GM03348 (cell line): ENCODE data around the gene PAXX.
A peak's percentile ranks its signal among the peaks of the same experiment; 100 is the strongest.

Experiments used
- DNase-seq: peaks from one replicate; pipeline ENCODE4 v3.0.0; 2012; ENCODE audit warnings: low spot score

PAXX gene

DNA sequence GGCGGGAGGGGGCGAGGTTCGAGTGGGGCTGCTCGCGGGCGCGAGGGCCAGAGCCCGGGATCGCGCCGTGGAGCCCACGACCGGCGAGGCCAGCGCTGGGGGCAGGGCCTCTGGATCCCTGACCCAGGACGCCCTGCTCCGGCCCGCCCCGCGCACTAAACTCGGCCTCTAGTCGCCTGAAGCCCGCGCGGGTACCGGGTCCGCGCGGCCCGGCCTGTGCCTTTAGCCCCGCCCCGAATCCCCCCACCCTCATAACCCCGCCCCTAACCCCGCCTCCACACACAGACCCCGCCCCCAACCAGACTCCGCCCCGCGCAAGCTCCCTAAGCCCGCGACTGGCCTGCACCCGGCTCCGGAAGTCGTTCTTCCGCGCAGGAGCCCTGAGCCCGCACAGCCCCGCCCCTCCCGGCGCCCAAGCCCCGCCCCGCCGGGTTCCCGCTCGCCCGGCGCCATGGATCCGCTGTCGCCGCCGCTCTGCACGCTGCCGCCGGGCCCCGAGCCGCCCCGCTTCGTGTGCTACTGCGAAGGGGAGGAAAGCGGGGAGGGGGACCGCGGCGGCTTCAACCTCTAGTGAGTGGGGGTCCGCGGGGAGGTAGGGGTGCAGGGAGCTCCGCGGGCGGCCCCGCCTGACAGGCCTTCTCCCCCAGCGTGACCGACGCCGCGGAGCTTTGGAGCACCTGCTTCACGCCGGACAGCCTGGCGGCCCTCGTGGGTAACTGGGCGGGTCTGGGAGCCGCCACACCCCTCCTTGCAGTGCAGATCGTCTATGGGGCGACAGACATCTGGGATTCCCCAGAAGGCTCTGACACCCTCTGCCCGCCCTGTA lies at the start of gene PAXX:
TSS of gene PAXX (plus strand) at position 430 of the 826 bp plus-strand sequence. CDS start at position 452, 22 bp downstream.
- peak; percentile 99 for DNase-seq

- no peak for DNase-seq
These were observed 49.4 kb upstream of the PAXX start for GRCh38 chr9:136942881-136943230.

GRCh38 chr9:136943291-136944211 lies 48.7 kb upstream of the PAXX start:
- DNase-seq: no peak

GRCh38 chr9:136944212-136944518 lies 48.1 kb upstream of the PAXX start:
- peak; percentile 91 for DNase-seq

GRCh38 chr9:136944519-136945332 lies 47.5 kb upstream of the PAXX start, which contains the start of the genes C8G and FBXW5:
C8G (plus strand) TSS chr9:136945243; CDS start chr9:136945321, 78 bp downstream.
FBXW5 (minus strand) TSS chr9:136944738; CDS start chr9:136944083, 655 bp downstream.
- DNase-seq: peak; percentile 100

GRCh38 chr9:136945333-136946227 lies 46.6 kb upstream of the PAXX start:
- no peak for DNase-seq

DNA sequence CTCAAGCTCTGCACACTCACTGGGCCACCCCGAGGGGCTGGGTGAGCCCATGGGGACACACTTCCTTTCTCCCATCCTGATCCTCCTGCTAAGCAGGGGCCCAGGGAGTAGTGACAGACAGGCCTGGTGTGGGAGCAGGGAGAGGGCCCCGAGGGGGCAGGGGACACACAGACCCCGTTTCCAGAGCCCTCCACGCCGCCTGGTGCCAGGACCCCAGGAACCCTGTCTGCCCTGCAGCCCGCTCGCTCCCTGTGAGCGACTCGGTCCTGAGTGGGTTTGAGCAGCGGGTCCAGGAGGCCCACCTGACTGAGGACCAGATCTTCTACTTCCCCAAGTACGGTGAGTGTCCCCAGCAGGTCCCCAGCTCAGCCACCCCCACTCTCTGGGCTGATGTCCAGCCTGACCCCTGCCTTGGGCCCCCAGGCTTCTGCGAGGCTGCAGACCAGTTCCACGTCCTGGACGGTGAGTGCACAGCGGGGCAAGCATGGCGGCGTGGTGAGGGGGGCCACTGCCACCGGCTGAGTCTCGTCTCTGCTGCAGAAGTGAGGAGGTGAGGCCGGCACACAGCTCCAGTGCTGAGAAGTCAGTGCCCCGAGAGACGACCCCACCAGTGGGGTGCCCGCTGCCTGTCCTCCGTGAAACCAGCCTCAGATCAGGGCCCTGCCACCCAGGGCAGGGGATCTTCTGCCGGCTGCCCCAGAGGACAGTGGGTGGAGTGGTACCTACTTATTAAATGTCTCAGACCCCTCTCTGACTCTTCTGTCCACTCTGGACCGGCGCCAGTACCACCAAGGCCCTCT lies 45.8 kb upstream of the PAXX start:
- no peak for DNase-seq

GRCh38 chr9:136947028-136947891 lies 45.0 kb upstream of the PAXX start:
- no peak for DNase-seq

- peak; percentile 73 for DNase-seq
These were observed 44.2 kb upstream of the PAXX start for GRCh38 chr9:136947955-136948510.

GRCh38 chr9:136949239-136949816 lies 42.9 kb upstream of the PAXX start:
- no peak for DNase-seq

GRCh38 chr9:136949817-136950655 lies 42.2 kb upstream of the PAXX start:
- peak; percentile 100 for DNase-seq

DNA sequence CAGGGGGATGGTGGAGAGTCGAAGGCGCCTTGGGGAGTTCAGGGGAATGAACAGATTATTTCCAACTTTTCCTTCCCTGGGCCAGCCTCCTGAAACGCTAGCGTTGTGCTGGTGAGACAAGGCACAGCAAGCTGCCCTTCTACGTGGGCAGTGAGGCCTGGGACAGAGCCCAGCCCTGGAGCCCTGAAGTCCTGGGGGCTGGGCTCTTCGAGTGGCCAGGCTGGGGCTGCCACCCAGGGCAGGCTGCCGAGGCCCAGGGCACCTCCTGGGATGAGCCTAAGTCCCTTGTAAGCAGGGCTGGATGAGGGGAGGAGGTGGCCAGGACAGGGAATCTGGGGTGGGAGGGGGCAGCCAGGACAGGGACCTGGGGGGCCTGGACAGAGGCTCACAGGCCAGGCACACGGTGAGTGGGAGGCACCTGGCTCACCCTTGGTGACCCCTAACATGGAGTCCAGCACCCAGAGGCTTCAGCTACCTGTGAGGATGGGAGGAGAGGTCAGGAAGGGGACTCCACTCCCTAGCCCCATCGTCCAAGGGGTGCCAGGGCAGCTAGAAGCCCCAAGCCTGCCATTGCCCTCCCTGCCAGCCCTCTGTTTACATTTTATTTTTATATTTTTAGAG lies 41.5 kb upstream of the PAXX start:
- no peak for DNase-seq

GRCh38 chr9:136951541-136952320 lies 40.5 kb upstream of the PAXX start, which contains the start of gene LCN12:
LCN12 (plus strand) TSS chr9:136952273; CDS start chr9:136952328, 55 bp downstream.
- no peak for DNase-seq

GRCh38 chr9:136952321-136952850 lies 39.8 kb upstream of the PAXX start:
- DNase-seq: no peak

- DNase-seq: no peak
These were observed 39.1 kb upstream of the PAXX start for GRCh38 chr9:136952876-136953770.
